Measurements from ENCODE around the gene ACBD3.

ACBD3 gene

GRCh38 chr1:226111883-226112261 lies 74.7 kb downstream of the ACBD3 start:
- no peak for DNase-seq (ENCODE audit: low read depth in 2 of 2)

- no peak for DNase-seq (ENCODE audit: low read depth in 2 of 2)
These were observed 75.3 kb downstream of the ACBD3 start for GRCh38 chr1:226111098-226111882.

GRCh38 chr1:226110249-226111097 lies 76.1 kb downstream of the ACBD3 start:
- peak; percentile 24 to 59 for DNase-seq (ENCODE audit: low read depth in 2 of 2)

GRCh38 chr1:226109829-226110248 lies 76.7 kb downstream of the ACBD3 start:
- peak; percentile 66 to 75 for DNase-seq (ENCODE audit: low read depth in 2 of 2)

GRCh38 chr1:226108935-226109828 lies 77.4 kb downstream of the ACBD3 start:
- no peak for DNase-seq (ENCODE audit: low read depth in 2 of 2)

GRCh38 chr1:226107471-226108460 lies 78.8 kb downstream of the ACBD3 start:
- DNase-seq (ENCODE audit: low read depth in 2 of 2), result no peak

- DNase-seq (ENCODE audit: low read depth in 2 of 2), result no peak
These were observed 81.8 kb downstream of the ACBD3 start for GRCh38 chr1:226104671-226105121.

GRCh38 chr1:226100436-226101391 lies 85.8 kb downstream of the ACBD3 start:
- DNase-seq (ENCODE audit: low read depth in 2 of 2), result peak in 1 of 2 experiments; percentile 42

GRCh38 chr1:226098870-226099835 lies 87.4 kb downstream of the ACBD3 start:
- no peak for DNase-seq (ENCODE audit: low read depth in 2 of 2)

- no peak for DNase-seq (ENCODE audit: low read depth in 2 of 2)
These were observed 88.5 kb downstream of the ACBD3 start for GRCh38 chr1:226097866-226098625.

GRCh38 chr1:226095286-226095685 lies 91.3 kb downstream of the ACBD3 start:
- no peak for DNase-seq (ENCODE audit: low read depth in 2 of 2)

All from stimulated activated CD4-positive, alpha-beta T cell treated with anti-CD3 and anti-CD28 coated beads, Interleukin-12 subunit alpha, Interleukin-12 subunit beta, amount 100 ng/mL, for 24 hours (primary cell).